ENCODE data around the gene CTNNBL1.

CTNNBL1 gene

DNA sequence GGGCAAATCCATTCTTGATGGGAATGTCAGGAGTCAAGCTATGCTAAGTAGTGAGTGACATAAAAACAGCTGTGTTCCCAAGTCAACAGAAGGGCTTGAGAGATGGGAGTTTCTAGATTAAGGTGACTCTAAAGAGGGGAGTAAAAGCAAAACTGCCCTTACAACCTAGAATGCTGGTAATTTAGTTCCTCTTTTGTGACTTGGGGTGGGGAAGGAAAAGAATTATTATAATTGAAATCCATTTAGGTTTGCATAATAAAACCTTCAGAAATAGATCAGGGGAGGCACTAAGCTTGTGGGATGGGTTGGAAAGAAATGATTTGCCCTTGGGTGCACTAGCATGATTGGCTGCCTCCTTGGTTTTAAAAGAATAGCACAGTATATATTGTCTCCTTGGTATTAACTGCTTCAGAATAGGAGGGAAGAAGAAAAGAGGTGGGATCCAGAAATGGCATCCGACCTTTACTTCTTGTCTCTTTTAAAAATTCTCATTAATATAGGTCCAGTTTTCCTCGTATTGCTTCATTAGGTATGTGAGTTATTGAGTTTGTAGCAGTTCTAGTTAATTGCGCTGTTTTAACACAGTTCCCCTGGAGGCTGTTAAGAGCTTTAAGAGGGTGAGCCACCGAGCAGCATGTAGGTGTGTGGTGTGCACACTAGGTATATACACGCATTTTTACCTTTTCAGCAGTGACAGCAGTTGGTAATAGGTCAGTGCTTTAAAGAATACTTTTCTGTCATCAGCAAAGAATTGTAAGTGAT lies 113.8 kb downstream of the CTNNBL1 start:
- DNase-seq (ENCODE audit: low read depth), result no peak
- no peak overlapping the region for H3K4me3 ChIP-seq (ENCODE audit: control insufficient read depth, low read depth, low read length)
- TF ChIP-seq, protein P1, sequence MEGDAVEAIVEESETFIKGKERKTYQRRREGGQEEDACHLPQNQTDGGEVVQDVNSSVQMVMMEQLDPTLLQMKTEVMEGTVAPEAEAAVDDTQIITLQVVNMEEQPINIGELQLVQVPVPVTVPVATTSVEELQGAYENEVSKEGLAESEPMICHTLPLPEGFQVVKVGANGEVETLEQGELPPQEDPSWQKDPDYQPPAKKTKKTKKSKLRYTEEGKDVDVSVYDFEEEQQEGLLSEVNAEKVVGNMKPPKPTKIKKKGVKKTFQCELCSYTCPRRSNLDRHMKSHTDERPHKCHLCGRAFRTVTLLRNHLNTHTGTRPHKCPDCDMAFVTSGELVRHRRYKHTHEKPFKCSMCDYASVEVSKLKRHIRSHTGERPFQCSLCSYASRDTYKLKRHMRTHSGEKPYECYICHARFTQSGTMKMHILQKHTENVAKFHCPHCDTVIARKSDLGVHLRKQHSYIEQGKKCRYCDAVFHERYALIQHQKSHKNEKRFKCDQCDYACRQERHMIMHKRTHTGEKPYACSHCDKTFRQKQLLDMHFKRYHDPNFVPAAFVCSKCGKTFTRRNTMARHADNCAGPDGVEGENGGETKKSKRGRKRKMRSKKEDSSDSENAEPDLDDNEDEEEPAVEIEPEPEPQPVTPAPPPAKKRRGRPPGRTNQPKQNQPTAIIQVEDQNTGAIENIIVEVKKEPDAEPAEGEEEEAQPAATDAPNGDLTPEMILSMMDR (conservative IDR thresholded peaks at IDR 0.05; ENCODE audit: control insufficient read depth, insufficient read depth, low read depth, low read length), result no peak

DNA sequence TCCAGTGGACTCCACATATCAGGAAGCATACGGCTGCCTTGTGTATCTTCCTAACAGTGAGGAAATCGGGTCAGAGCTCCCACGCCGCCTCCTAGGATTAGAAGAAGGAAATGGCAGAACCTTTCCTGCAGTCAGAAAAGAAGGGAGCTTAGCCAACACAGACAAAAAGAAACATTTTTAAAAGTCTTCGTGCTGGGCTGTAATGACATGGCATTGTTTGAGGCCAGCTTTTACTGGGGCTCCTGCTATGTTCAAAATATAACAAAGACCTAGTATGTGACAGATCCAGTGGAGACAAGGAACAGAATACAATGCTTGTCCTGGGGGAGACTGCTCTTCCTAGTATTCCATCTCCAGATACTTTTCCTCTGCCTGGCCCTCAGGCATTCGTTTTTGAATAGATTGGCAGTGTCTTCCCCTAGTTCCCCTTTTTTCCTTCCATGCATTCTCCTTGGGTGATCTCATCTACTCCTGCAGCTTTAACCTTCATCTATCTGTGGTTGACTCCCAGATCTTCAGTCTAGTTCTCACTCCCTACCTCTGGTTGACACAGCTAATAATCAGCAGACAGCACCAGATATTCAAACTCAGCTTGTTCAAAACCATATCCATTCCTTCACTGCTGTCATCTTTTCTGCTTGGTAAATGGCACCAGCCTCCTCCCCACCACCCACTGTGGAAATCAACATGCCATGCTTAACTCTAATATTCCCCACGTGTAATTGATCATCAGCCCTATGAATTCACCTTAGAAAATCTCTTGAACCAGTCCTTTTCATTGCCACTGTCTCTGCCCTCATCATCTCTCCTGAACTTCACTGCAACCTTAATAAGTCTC lies 114.6 kb downstream of the CTNNBL1 start:
- no peak overlapping the region for H3K4me3 ChIP-seq (ENCODE audit: control insufficient read depth, low read depth, low read length)
- TF ChIP-seq, protein P1 (conservative IDR thresholded peaks at IDR 0.05; ENCODE audit: control insufficient read depth, insufficient read depth, low read depth, low read length), result no peak
- no peak for DNase-seq (ENCODE audit: low read depth)

GRCh38 chr20:37810027-37810426 lies 116.2 kb downstream of the CTNNBL1 start:
- TF ChIP-seq, protein P1 (conservative IDR thresholded peaks at IDR 0.05; ENCODE audit: control insufficient read depth, insufficient read depth, low read depth, low read length), result no peak
- no peak overlapping the region for H3K4me3 ChIP-seq (ENCODE audit: control insufficient read depth, low read depth, low read length)
- DNase-seq (ENCODE audit: low read depth), result no peak

- no peak overlapping the region for H3K4me3 ChIP-seq (ENCODE audit: control insufficient read depth, low read depth, low read length)
- TF ChIP-seq, protein P1 (conservative IDR thresholded peaks at IDR 0.05; ENCODE audit: control insufficient read depth, insufficient read depth, low read depth, low read length), result no peak
- DNase-seq (ENCODE audit: low read depth), result no peak
These were observed 122.2 kb downstream of the CTNNBL1 start for GRCh38 chr20:37816003-37816402.

GRCh38 chr20:37816726-37817125 lies 122.9 kb downstream of the CTNNBL1 start:
- TF ChIP-seq, protein P1 (conservative IDR thresholded peaks at IDR 0.05; ENCODE audit: control insufficient read depth, insufficient read depth, low read depth, low read length), result no peak
- peak; percentile 18 for DNase-seq (ENCODE audit: low read depth)
- H3K4me3 ChIP-seq (ENCODE audit: control insufficient read depth, low read depth, low read length), result no peak overlapping the region

GRCh38 chr20:37821696-37822095 lies 127.9 kb downstream of the CTNNBL1 start:
- H3K4me3 ChIP-seq (ENCODE audit: control insufficient read depth, low read depth, low read length), result no peak overlapping the region
- TF ChIP-seq, protein P1 (conservative IDR thresholded peaks at IDR 0.05; ENCODE audit: control insufficient read depth, insufficient read depth, low read depth, low read length), result no peak
- DNase-seq (ENCODE audit: low read depth), result peak; percentile 34

Measured in fibroblast of mammary gland (primary cell).